GM21526 (cell line): ENCODE measurements around the gene CHD6.

Source experiments
- ATAC-seq: cut with Tn5 transposase; IDR thresholded peaks from one replicate; pipeline ENCODE4 v1.9.1; 2021; ENCODE audit warnings: moderate library complexity; ENCODE audit not compliant: unreplicated experiment, low FRiP score

CHD6 gene

DNA sequence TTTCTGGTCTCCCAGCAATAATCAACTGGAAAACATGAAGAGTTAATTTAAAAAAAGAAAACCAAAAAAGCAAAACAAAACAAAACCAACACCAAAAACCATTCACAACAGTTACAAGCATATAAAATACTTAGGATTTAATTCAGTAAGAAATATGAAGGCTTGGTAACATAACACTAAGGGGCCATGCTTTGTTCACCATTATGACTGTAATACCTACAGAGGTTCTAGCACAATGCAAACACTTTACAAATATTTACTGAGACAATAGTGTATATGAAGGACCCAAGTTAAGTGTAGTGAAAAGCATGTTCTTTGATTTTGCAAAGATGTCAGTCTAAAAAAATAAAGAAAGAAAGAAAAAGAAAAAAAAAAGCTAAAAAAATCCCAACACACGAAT lies 141.7 kb downstream of the CHD6 start:
- ATAC-seq = no peak

DNA sequence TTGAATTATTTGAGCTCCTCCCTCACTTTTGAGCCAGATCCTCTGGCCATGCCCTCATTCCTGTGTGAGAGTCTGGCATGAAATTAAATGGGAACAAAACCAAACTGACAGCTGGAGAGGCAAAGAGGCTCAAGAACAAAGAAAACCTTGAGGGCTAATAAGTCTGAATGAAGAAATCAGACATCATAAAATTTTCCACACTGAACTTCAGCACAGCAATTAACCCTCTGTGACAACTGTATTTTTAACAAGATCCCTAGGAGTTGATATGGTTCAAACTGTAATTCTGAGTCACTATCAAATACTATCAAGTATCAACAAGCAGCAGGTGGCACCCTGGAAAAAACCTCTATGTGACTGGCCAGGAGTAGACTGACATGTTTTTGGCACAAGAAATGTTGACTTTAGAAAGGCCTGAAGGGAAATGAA lies 142.2 kb downstream of the CHD6 start:
- no peak for ATAC-seq

DNA sequence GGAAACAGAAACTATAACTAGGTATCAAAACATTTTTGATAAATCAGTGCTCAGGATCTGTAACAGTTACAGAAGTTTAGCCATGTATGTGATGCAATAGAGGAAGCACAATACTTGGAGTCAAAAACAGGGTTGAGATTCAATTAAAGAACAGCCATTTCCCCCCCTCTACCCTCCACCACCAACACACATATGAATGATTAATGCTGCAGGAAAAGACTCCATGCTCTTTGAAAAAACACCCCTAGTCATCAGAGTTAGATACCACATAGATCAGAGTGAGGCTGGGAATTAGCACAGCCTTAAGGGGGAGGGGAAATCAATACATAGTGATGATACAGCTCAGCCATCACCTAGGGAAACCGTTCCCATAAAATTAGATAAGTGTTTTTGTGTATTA lies 142.7 kb downstream of the CHD6 start:
- no peak for ATAC-seq

DNA sequence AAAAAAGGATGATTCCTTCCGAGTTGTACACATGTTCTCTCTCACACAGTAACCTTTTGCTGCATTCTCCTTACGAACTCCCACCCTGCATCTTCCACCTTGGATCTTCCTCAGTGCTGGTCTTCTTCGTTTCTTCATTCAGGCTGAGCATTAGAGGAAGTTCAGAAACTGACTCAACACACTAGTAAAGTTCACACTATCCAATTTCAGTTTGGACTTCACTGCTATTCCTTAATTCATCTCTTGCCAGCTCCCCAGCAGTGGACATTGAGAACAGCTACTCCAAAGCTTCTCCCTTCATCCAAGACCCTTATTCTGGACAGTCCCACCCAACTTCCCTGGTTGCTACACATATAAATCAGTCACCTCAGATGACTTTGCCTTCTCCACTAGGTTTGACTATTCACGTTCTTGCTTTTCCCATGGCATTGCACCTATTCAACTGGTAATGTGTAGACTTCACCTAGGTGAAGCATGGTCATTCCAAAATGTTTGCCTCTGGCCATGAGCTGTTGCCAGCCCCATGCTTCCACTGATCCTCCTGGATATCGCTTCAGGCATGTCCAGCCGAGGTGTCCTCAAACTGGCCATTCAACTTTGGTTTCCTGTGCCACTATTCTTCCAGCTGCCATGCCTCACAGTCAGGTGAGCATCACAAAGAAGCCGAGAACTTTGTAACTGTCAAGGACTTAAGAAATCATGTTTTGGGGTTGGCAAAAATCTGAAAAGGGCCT lies 147.6 kb downstream of the CHD6 start:
- no peak for ATAC-seq

DNA sequence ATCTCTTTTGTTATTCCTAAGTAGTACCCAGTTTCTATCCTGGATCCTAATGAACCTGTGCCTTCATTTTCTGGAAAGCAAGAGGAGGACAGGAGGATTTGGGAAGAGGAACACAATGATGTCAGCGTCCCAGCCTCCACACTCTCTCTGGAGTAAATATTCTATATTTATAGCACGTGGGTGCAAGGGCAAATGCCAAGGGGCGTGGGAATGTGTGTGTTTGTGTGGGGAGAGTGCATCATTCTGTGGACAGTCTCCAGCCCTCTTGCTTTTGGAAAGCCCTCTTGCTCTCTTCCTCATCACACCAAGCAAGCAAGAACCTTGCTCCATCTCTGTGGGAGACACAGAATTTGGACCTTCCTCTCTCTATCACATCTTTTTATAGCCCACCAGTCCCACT lies 148.3 kb downstream of the CHD6 start:
- no peak for ATAC-seq

DNA sequence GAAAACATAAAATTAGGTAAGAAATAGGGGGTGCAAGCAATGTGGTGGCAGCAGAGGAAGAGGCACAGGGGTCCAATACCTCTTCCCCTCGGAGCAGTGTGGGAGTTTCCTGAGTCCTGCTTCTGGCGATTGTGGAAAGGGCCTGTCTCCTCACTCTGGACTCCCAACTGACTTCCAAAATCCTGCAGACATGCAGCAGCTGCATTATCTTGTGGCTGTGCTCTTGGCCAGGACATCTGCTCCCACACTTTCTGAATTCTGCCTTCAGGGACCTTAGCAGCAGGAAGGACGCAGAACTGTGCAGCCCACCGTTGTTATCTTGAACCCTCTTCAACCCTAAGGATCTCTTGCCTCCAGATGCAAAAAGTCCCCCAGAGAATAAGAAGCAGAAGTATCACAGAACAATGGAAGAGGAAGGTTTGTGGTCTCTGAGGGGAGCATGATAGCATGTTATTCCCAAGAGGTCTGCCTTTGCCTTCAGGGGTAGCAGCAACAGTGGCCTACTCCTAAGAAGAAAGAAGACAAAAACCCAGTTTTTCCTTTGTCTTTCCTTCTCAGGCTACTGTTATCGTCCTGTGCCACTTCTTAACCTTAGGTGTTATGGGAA lies 149.1 kb downstream of the CHD6 start:
- ATAC-seq = no peak

DNA sequence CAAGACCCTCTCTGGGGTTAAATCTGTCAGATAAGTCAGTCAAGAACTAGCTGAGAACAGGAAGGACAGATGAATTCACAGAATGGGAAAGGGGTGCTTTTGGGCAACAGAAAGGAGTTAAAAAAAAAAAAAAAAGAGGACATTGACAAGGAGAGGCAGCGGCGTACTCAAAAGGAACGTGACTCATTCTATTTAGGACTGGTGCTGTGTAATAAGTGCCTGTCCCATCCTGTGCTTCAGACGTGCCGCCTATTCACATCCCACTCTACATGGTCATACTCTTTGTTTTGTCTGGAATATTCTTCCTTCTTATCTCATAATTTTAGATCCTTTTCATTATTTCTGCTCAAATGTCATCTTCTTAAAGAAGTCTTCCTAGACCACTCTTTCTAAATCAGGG lies 150.5 kb downstream of the CHD6 start:
- no peak for ATAC-seq

DNA sequence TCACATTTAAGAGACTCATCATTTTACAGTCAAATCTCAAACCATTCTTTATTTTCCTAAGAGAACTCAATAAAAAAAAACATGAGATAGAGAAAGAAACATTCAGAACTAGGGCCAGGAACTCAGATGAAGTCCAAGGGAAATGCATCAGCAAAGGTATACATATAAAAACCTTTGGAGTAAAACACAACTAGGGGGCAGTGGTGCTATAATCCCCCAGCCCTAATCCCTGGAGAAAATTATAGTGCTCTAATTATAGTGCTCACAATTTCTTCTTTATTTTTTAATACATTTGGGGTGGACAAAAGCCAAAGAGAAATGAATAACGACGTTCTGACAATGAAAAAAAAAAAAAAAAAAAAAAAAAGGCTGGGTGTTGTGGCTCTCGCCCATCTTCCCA lies 151.0 kb downstream of the CHD6 start:
- ATAC-seq = no peak

DNA sequence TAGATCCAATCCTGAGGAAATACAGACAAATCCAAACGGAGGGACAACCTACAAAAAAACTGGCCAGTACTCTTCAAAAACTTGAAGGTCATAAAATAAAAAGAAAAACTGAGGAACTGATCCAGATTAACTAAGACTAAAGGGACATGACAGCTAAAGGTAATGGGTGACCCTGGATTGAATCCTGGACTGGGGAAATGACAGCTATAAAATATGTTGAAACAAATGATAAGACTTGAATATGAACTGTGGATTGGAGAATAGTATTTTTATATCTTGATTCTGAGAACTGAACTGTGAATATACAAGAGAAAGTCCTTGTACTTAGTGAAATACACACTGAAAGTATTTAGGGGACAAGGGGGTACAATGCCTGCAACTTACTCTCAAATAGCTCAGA lies 154.6 kb downstream of the CHD6 start:
- no peak for ATAC-seq

DNA sequence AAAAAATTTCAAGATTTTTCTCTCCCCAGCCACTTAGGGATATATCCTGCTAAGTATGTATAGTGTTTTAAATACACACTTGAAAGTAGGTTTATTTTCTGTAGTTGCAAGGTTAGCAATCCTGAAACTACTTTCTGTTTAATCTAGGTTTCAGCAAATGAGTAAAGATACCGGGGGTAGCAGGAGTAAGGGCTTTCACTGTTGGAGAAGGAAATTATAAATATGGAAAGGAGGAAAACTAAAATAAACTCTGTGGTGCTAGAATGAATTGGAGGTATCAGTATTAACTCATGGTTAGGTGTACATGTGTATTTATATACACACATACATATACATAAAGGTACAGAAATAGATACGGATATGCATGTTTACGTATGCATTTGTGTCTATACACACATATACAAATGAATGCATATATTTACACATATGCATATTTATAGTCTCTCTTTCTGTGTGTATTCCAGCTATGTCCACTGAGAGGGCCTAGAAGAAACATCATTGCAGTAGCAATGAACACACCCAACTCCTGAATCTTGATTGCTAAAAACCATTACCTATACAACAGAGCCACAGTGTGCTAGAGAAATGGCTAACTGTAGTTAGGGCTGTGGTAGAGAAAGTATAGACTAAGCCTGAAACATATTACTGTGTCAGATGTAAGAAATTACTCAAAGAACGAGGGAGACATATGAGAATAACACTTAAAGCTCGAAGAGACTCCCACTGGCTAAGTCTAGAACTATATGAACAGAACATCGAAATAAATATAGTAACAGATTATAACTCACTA lies 155.6 kb downstream of the CHD6 start:
- peak; percentile 84 for ATAC-seq

DNA sequence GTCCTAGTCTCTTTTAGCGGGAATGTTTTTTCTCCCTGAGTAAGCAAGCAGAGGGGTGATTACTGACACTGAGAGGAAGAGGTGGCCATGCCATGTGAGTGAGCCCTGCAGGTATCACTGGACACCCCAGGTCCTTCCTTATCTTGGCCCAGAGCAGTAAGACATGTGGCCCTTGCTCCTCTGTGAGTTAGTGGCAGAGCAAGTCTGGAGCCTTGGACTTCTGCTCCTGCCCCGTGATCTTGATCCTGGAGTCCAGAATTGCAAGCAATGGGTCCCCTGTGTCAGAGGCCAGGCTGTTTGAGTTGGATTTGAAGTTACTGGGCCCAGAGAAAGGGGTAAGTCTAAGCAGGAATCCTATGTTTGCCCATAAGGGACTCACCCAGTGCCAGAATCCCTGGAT lies 159.4 kb downstream of the CHD6 start:
- ATAC-seq = no peak

DNA sequence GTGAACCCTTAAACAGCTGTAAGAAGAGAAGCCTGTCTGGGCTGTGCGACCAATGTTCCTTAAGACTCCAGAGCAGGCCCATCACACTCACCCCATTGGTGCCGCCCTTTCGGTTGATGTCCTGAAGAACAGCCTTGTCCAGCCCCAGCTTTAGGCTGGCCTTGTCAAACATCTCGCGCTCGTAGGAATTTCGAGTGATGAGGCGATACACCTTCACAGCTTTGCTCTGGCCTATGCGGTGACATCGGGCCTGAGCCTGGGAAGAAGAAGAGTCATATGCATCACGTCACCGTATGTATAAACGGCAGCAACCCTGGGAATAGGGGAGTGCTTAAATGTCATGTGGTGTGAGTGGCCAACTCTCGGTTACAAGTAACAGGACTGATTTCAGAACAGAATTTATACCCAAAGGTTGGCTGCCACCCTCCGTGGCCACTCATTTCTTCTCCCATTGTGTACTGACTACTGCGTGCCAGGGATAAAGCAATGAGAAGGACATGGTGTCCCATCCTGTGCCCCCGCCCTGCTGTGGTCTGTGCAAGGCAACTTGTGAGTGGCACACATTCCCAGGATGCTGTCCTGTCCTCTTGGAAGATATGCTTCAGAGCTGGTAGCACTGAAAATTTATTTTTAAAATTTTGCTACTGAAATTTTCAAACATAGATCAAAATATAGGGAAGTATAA lies 160.9 kb downstream of the CHD6 start:
- ATAC-seq = no peak

DNA sequence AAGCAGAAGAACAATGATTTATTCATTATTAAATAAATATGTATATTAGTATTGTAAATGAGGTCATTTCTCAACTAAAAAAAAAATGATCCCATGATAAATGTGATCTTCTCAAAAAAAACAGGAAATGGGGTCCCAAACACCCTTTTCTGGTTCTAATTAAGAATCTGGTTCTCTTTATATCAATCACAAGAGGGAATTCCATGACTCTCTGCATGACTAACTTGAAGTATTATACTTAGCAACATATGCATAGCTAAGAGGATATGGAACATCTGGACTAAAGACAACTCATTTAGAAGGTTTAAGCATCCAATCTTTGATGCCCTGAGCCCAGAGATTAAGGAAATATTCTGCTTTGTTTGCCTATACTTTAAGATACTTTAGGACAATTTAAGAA lies 161.8 kb downstream of the CHD6 start:
- no peak for ATAC-seq

DNA sequence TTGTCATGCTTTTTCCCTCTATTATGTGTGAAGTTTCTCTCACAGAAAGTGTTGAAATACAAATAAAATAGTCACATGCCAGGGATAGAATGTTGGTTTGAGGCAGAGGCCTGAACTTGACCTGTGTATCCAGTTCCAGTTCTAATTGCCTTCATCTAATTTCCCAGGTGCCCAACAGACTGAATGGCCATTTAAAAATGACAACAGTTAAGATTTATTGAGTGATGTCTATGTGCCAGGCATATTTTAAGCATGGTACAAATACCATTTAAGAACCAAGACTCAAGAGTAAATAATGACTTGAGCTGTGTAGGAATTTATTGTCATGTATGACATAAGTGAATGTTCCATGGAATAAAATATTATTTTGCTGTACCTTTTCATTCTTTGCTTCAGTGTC lies 163.9 kb downstream of the CHD6 start:
- ATAC-seq = no peak

DNA sequence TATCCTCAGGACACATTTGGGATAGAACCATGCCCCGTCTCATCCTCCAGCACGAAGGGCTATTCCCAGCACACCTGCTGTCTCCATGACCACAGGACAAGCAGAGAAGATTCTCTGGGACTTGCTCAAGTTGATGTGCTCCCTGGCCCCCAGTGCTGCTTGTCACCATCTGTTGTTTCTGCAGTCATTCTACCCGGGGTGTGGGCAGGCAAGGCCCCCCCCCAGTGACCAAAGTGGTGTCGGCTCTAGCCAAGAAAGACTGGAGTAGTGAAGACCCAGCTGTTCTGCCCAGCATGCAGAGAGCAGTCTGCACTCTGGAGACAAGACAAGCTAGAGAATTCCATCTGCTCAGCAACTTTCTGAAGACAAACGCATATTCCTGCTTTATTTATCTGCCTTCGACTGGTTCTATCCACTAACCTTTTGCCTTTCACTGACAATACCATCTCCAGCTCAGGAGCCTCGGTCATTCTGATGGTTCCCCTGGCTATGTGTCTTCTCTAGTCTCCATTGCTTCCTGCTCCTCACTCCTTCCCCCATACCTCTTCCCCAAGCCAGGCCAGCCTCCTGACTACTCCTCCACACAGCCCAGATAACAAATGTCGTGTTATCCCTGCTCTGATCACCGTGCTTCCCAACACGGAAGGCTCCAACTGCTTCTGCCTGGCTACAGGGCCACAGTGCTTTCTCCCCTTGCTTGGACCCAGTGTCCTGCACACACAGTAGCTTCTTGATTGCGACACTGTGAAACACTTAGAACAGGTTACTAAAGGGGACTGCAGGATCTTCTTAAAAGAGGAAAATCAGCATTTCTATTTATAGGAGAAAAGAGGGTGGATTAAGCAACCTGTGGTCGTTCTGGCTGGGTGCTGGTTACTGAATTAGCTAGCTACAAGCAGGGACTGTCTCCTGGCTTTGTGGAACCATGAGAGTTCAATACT lies 164.9 kb downstream of the CHD6 start:
- no peak for ATAC-seq

DNA sequence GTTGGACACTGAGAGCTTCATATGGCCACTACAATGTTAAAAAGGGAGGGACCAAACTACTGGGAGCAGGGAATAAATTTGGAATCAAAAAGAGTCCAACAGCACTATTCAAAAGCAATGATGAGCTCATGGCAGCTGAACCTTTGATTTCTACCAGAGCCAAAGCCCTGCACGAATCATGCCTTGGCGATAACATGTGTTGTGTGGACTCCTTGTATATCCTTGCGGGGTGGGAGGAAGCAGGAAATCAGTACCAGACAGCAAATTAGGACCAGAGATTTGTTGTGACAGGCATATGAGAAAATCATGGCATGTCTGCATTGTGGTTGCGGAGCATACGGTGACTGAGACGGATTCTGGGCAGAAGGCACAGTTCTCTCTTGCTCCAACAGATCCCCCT lies 166.0 kb downstream of the CHD6 start:
- ATAC-seq = no peak

DNA sequence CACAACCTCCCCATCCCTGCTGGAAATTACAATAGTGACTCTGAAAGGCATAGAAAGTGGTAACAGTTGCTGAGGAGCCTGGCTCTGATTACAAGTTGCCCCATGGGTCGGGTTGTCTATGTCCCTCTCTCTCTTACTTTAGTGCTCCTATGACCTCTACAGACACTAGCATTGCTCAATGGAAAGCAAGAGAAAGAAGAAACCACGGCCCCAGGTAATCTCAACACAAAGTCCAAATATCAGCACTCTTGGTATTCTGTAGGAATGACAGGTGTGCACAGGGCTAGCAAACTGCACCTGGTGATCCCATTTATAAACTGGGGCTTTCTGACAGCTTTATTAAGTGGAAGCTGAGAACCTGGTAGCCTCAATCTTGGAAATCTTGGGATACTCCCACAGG lies 171.2 kb downstream of the CHD6 start:
- no peak for ATAC-seq

DNA sequence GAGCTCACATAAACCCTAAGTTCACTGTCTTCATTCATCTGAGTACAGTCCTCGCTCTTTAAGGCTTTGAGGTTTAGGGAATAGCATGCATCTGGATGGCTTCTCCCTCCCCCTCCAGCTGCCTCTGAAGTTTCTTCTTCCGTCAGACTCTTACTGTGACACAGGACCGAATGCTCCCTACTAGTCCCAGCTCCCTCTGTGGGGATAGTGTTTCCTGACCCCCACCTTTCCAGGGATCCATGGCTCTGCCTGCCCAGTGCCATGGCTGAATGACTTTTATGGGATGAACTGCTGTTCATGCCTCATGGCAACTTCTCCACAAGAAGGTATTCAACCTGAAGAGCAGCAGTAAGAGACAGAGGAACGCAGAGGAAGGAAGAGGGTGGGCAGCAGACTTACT lies 171.7 kb downstream of the CHD6 start:
- ATAC-seq = no peak

DNA sequence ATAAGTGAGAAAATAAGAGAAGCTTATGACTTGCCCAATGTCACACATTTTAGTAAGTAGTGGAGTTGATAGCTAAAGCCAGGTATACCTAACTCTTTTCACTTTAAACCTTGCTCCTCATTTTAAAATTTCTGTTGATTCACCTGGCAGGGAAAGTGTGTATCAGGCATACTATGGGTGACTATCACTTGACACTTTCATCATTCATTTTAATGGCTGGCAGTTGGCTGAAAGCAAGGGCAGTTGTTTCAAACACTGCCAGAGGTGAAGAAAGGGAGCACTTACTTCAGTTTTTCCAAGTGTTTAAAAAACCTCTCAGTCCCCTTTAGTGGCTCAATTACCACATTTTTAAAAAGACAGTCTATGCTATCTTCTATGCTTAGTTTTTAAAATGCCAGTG lies 173.4 kb downstream of the CHD6 start:
- ATAC-seq = no peak

DNA sequence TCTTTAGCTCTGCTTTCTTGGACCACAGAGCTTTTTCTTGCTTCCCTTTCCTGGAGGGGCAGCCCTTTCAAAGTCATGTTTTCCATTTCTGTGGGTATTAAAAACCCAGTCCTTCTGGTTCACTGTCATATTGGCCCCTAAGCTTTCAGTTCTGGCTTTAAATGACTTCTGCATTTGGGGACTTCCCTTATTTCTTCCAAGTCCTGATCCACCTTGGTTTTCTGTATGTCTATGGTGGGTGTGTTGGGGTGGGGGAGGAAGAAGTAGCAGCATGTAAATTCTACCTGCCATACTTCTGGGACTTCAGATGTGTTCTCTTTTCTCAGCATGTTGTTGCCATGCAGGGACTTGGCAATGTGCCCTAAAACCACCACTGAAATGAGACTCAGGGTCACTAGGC lies 174.5 kb downstream of the CHD6 start:
- ATAC-seq = no peak
